GM12878 (cell line): Measurements from ENCODE around the gene MS4A14. TPM values are rescaled to one million over a fixed set of nuclear protein-coding genes. Genes with fewer than 3 reads are reported as not detected.

Experiments
- ATF7 ChIP-seq: fragments of 450-650 bp; IDR thresholded peaks from 2 replicates; pipeline ENCODE4 v1.6.1; 2016; ENCODE audit warnings: low read depth, mild to moderate bottlenecking
- CHD2 ChIP-seq: IDR thresholded peaks from 2 replicates; pipeline ENCODE4 v1.6.1; 2011; ENCODE audit warnings: low read depth, low read length, improper control_type of control experiment, borderline replicate concordance
- DPF2 ChIP-seq: fragments of 450-650 bp; IDR thresholded peaks from 2 replicates; pipeline ENCODE4 v1.6.1; 2017; ENCODE audit warnings: mild to moderate bottlenecking
- EP300 ChIP-seq, 2 experiments: fragments of 150-350 bp in 1 of 2; IDR thresholded peaks; 2 replicates each; pipeline ENCODE4 v1.6.1; 2011 to 2012; ENCODE audit warnings: low read depth in 2 of 2, low read length in 2 of 2, borderline replicate concordance in 1 of 2, improper control_type of control experiment in 1 of 2, inconsistent platforms in 1 of 2; ENCODE audit not compliant: control insufficient read depth in 1 of 2
- GATAD2B ChIP-seq: fragments of 450-650 bp; conservative IDR thresholded peaks from 2 replicates; pipeline ENCODE4 v1.6.1; 2017; ENCODE audit warnings: low read depth, mild to moderate bottlenecking, moderate library complexity
- HDAC6 ChIP-seq: fragments of 200-600 bp; sonication (generic); IDR thresholded peaks from one replicate; pipeline ENCODE4 v1.8.0; 2017; ENCODE audit warnings: antibody characterized with exemption; ENCODE audit not compliant: unreplicated experiment
- IKZF2 ChIP-seq, 2 experiments: fragments of 450-650 bp; IDR thresholded peaks; 2 replicates each; pipeline ENCODE4 v1.6.1; 2017; ENCODE audit warnings: mild to moderate bottlenecking in 2 of 2, moderate library complexity in 2 of 2
- MEF2B ChIP-seq: fragments of 450-650 bp; IDR thresholded peaks from 2 replicates; pipeline ENCODE4 v1.6.1; 2018; ENCODE audit warnings: mild to moderate bottlenecking, moderate library complexity; ENCODE audit not compliant: partially characterized antibody, poor library complexity, severe bottlenecking
- NFIC ChIP-seq: IDR thresholded peaks from 2 replicates; pipeline ENCODE4 v1.6.1; 2012; ENCODE audit warnings: low read depth, mild to moderate bottlenecking, inconsistent platforms, low read length, moderate library complexity
- NRF1 ChIP-seq: conservative IDR thresholded peaks from 2 replicates; pipeline ENCODE4 v1.6.1; 2011; ENCODE audit warnings: mild to moderate bottlenecking, low read depth, low read length, improper control_type of control experiment
- POU2F2 ChIP-seq: IDR thresholded peaks from 3 replicates; pipeline ENCODE4 v1.6.1; 2011; ENCODE audit warnings: low read depth, mild to moderate bottlenecking, low read length, borderline replicate concordance
- SMAD1 ChIP-seq: fragments of 450-650 bp; IDR thresholded peaks from 2 replicates; pipeline ENCODE4 v1.6.1; 2018; ENCODE audit warnings: mild to moderate bottlenecking, low read depth; ENCODE audit not compliant: partially characterized antibody
- YY1 ChIP-seq: IDR thresholded peaks from 2 replicates; pipeline ENCODE4 v1.6.1; 2011; ENCODE audit warnings: low read depth, mild to moderate bottlenecking, low read length
- ZSCAN29 ChIP-seq: fragments of 450-650 bp; IDR thresholded peaks from 2 replicates; pipeline ENCODE4 v1.6.1; 2017; ENCODE audit warnings: mild to moderate bottlenecking, moderate library complexity
- polyA plus RNA-seq, 11 experiments: library from polyadenylated mRNA; depleted of rRNA in 4 of 11; unstranded in 6 of 11; stranded (reverse) in 5 of 11; fragments of >200 nt; fragmentation: Nextera tagmentation in 4 of 11; fragmentation: Illumina TruSeq in 1 of 11; extraction: Ambion mirVana in 4 of 11; extraction: Trizol in 1 of 11; gene quantifications; 1 replicate in 1 of 11; 2 replicates in 10 of 11; pipeline versions ENCODE4 v1.2.1 to v1.2.3, GENCODE V29; 2011 to 2016; ENCODE audit warnings: inconsistent platforms in 2 of 11, missing spikeins in 2 of 11, low read depth in 1 of 11
- total RNA-seq, 4 experiments: library from RNA; depleted of rRNA in 3 of 4; stranded (reverse); fragments of >200 nt in 3 of 4; fragmentation: Illumina TruSeq in 1 of 4; extraction: Trizol in 1 of 4; gene quantifications; 2 replicates each; pipeline versions ENCODE4 v1.2.1 to v1.2.3, GENCODE V29; 2013 to 2021
- TF ChIP-seq, protein P1 (sequence below): fragments of 450-650 bp; IDR thresholded peaks from 2 replicates; pipeline ENCODE4 v1.6.1; 2016; ENCODE audit warnings: mild to moderate bottlenecking, moderate library complexity, borderline replicate concordance
- TF ChIP-seq, protein P2 (sequence below): fragments of 450-650 bp; IDR thresholded peaks from 2 replicates; pipeline ENCODE4 v1.6.1; 2017; ENCODE audit warnings: mild to moderate bottlenecking, low read depth, inconsistent platforms; ENCODE audit not compliant: poor library complexity, severe bottlenecking
- TF ChIP-seq, protein P3 (sequence below): fragments of 450-650 bp; formaldehyde crosslinking; IDR thresholded peaks from 2 replicates; pipeline ENCODE4 v1.4.0; 2020; ENCODE audit warnings: mild to moderate bottlenecking, moderate library complexity
- TF ChIP-seq, protein P4 (sequence below): IDR thresholded peaks from 2 replicates; pipeline ENCODE4 v1.6.1; 2012; ENCODE audit warnings: low read length, inconsistent platforms

Gene MS4A14
- total and polyA plus RNA-seq, 10 of the 15 experiments (the other 5 are each of a cell fraction or from before 2014, with no cell fraction given): 0.13 to 1.0 (median 0.63) TPM; not detected in 1

DNA sequence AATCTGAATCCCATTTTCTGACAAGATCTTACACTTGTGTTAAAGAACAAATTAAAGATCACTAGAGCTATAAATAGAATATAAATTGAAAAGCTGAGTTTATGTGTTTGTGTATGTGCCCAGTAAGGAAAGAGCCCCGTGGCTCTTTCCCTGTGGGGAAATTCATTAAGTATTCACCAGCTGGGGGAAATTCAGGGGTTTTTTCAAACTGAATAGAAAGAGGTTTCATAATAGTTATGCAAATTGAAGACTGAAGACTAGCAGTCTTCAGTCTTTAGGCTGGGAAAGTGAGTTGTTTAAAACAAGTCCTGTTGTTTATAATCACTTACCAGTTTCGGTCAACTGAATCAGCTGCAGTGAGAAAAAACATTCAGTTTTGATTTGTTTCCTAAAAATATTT, 29.2 kb upstream of the MS4A14 start (continued):
- TF ChIP-seq, protein P1, sequence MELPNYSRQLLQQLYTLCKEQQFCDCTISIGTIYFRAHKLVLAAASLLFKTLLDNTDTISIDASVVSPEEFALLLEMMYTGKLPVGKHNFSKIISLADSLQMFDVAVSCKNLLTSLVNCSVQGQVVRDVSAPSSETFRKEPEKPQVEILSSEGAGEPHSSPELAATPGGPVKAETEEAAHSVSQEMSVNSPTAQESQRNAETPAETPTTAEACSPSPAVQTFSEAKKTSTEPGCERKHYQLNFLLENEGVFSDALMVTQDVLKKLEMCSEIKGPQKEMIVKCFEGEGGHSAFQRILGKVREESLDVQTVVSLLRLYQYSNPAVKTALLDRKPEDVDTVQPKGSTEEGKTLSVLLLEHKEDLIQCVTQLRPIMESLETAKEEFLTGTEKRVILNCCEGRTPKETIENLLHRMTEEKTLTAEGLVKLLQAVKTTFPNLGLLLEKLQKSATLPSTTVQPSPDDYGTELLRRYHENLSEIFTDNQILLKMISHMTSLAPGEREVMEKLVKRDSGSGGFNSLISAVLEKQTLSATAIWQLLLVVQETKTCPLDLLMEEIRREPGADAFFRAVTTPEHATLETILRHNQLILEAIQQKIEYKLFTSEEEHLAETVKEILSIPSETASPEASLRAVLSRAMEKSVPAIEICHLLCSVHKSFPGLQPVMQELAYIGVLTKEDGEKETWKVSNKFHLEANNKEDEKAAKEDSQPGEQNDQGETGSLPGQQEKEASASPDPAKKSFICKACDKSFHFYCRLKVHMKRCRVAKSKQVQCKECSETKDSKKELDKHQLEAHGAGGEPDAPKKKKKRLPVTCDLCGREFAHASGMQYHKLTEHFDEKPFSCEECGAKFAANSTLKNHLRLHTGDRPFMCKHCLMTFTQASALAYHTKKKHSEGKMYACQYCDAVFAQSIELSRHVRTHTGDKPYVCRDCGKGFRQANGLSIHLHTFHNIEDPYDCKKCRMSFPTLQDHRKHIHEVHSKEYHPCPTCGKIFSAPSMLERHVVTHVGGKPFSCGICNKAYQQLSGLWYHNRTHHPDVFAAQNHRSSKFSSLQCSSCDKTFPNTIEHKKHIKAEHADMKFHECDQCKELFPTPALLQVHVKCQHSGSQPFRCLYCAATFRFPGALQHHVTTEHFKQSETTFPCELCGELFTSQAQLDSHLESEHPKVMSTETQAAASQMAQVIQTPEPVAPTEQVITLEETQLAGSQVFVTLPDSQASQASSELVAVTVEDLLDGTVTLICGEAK: no peak; the same call in 1 of the 2 replicates
- TF ChIP-seq ATF7 (peak; percentile 51; the same call in 1 of the 2 replicates), POU2F2 (peak; percentile 94), MEF2B (peak; percentile 82), HDAC6 (no peak), DPF2 (0 out of 2 replicates have a peak, but pooled peaks have one; percentile 24), ZSCAN29 (no peak), SMAD1 (no peak), GATAD2B (no peak), NFIC (peak; percentile 85), IKZF2 (IDR thresholded peaks at IDR 0.05) (peak; percentile 75 to 81), EP300 (IDR thresholded peaks at IDR 0.05; ENCODE audit: borderline replicate concordance in 1 of 2, control insufficient read depth in 1 of 2, low read depth in 2 of 2, low read length in 2 of 2) (peak; percentile 82 to 97; a peak in 3 of 4 replicates), YY1 (no peak), CHD2 (0 out of 2 replicates have a peak, but pooled peaks have one; percentile 26), NRF1 (no peak)
- TF ChIP-seq, protein P2, sequence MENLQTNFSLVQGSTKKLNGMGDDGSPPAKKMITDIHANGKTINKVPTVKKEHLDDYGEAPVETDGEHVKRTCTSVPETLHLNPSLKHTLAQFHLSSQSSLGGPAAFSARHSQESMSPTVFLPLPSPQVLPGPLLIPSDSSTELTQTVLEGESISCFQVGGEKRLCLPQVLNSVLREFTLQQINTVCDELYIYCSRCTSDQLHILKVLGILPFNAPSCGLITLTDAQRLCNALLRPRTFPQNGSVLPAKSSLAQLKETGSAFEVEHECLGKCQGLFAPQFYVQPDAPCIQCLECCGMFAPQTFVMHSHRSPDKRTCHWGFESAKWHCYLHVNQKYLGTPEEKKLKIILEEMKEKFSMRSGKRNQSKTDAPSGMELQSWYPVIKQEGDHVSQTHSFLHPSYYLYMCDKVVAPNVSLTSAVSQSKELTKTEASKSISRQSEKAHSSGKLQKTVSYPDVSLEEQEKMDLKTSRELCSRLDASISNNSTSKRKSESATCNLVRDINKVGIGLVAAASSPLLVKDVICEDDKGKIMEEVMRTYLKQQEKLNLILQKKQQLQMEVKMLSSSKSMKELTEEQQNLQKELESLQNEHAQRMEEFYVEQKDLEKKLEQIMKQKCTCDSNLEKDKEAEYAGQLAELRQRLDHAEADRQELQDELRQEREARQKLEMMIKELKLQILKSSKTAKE: peak; percentile 74
- TF ChIP-seq, protein P3, sequence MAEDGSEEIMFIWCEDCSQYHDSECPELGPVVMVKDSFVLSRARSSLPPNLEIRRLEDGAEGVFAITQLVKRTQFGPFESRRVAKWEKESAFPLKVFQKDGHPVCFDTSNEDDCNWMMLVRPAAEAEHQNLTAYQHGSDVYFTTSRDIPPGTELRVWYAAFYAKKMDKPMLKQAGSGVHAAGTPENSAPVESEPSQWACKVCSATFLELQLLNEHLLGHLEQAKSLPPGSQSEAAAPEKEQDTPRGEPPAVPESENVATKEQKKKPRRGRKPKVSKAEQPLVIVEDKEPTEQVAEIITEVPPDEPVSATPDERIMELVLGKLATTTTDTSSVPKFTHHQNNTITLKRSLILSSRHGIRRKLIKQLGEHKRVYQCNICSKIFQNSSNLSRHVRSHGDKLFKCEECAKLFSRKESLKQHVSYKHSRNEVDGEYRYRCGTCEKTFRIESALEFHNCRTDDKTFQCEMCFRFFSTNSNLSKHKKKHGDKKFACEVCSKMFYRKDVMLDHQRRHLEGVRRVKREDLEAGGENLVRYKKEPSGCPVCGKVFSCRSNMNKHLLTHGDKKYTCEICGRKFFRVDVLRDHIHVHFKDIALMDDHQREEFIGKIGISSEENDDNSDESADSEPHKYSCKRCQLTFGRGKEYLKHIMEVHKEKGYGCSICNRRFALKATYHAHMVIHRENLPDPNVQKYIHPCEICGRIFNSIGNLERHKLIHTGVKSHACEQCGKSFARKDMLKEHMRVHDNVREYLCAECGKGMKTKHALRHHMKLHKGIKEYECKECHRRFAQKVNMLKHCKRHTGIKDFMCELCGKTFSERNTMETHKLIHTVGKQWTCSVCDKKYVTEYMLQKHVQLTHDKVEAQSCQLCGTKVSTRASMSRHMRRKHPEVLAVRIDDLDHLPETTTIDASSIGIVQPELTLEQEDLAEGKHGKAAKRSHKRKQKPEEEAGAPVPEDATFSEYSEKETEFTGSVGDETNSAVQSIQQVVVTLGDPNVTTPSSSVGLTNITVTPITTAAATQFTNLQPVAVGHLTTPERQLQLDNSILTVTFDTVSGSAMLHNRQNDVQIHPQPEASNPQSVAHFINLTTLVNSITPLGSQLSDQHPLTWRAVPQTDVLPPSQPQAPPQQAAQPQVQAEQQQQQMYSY (CRISPR knock-in tag): no peak
- TF ChIP-seq, protein P4, sequence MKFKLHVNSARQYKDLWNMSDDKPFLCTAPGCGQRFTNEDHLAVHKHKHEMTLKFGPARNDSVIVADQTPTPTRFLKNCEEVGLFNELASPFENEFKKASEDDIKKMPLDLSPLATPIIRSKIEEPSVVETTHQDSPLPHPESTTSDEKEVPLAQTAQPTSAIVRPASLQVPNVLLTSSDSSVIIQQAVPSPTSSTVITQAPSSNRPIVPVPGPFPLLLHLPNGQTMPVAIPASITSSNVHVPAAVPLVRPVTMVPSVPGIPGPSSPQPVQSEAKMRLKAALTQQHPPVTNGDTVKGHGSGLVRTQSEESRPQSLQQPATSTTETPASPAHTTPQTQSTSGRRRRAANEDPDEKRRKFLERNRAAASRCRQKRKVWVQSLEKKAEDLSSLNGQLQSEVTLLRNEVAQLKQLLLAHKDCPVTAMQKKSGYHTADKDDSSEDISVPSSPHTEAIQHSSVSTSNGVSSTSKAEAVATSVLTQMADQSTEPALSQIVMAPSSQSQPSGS: peak; percentile 84
